GM12801 (cell line): Measurements from ENCODE around the gene MYO1D.

ENCODE experiments used
- CTCF ChIP-seq: IDR thresholded peaks from one replicate; pipeline ENCODE4 v1.5.1; 2011; ENCODE audit warnings: control low read depth; ENCODE audit not compliant: insufficient read length; ENCODE audit errors: extremely low read depth

Gene MYO1D

GRCh38 chr17:32915245-32915644, 38.3 kb upstream of the MYO1D start:
- no peak for TF ChIP-seq CTCF

DNA sequence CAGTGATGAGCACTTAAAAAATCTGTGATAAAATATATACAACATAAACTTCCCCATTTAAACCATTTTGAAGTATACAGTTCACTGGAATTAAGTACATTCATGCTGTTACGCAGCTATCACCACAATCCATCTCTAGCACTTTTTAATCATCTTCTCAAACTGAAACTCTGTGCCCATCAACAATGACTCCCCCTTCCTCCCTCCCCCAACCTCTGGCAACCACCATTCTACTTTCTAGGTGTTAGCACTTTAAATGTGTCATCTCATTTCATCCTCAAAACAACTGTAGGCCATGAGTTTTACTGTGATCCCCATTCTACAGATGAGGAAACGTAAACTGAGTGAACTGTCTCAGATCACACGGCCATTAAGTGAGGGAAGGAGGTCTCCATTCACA, 37.3 kb upstream of the MYO1D start:
- TF ChIP-seq CTCF = no peak

DNA sequence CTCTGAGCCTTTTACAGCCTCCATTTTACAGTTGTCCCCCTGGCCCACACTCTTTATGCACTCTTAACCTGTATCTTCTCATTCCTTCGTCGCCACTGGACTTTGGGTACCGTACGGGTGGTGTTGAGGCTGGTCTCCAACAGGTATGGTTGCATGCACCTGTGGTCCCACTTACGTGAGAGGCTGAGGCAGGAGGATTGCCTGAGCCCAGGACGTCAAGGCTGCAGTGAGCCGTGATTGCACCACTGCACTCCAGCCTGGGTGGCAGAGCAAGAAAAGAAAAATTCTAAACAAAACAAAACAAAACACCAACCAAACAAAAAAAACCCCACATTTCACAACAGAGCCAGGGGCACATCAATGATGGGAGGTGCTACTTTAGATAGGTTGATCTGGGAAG, 36.7 kb upstream of the MYO1D start:
- TF ChIP-seq CTCF = no peak

- TF ChIP-seq CTCF = no peak
Measured at GRCh38 chr17:32912218-32912897, 35.4 kb upstream of the MYO1D start.

- no peak for TF ChIP-seq CTCF
Measured at GRCh38 chr17:32910769-32911168, 33.8 kb upstream of the MYO1D start.

- TF ChIP-seq CTCF = peak; percentile 43
Measured at GRCh38 chr17:32909787-32910369, 33.0 kb upstream of the MYO1D start.

- TF ChIP-seq CTCF = no peak
Measured at GRCh38 chr17:32907583-32907982, 30.7 kb upstream of the MYO1D start.

DNA sequence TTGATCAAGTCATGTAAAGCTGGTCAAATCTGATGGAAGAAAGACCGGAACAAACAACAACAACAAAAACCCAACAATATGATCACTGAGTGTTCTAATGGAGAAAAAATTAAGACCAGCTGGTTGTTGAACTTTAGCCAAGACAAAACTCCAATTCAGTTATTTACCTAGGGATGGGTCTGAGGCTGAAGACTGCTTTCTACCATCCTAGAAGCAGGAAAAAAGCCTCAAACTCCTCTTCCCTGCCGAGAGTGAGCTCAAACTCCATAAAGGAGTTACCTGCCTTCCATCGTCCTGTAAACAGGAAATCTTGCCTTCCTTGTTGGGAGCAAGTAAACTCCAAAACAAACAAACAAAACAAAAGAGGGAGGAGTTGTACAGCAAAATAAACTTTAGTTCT, 28.0 kb upstream of the MYO1D start:
- no peak for TF ChIP-seq CTCF
